Hepatocyte (in vitro differentiated cells): ENCODE measurements around the gene ANAPC7.
"Not testable (repeated sequence)": the region's sequence is repeated elsewhere in the genome, so short reads cannot be mapped to it uniquely, and the experiment has no call there.

Source experiments
- CTCF ChIP-seq: fragments of 200-600 bp; sonication (generic); IDR thresholded peaks from 2 replicates; pipeline ENCODE4 v1.5.1; 2016; ENCODE audit warnings: antibody characterized with exemption, mild to moderate bottlenecking; ENCODE audit not compliant: poor library complexity
- EZH2 ChIP-seq: fragments of 200-600 bp; sonication (generic); IDR thresholded peaks from 2 replicates; pipeline ENCODE4 v1.6.1; 2016; ENCODE audit warnings: antibody characterized with exemption, mild to moderate bottlenecking, borderline replicate concordance

DNA sequence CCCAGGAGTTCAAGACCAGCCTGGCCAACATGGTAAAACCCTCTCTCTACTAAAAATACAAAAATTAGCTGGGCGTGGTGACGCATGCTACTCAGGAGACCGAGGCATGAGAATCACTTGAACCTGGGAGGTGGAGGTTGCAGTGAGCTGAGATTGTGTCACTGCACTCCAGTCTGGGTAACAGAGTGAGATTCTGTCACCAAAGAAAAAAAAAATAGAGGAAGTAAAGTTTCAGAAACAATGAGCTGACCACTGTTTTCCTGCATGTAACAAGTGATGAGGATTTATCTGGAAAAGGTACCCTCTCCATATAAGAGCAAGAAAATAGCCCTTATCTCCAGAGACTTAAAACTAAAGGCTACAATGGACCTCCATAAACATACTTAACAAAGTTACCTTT, 13.6 kb upstream of the ANAPC7 start:
- not testable (repeated sequence) for TF ChIP-seq EZH2, CTCF
